NCI-H526 (cell line): ENCODE results near the gene ZNF629.

Experiments
- DNase-seq, 2 experiments: peaks; one replicate each; lab custom pipeline; 2025; lab: John Stamatoyannopoulos, UW

Gene ZNF629

DNA sequence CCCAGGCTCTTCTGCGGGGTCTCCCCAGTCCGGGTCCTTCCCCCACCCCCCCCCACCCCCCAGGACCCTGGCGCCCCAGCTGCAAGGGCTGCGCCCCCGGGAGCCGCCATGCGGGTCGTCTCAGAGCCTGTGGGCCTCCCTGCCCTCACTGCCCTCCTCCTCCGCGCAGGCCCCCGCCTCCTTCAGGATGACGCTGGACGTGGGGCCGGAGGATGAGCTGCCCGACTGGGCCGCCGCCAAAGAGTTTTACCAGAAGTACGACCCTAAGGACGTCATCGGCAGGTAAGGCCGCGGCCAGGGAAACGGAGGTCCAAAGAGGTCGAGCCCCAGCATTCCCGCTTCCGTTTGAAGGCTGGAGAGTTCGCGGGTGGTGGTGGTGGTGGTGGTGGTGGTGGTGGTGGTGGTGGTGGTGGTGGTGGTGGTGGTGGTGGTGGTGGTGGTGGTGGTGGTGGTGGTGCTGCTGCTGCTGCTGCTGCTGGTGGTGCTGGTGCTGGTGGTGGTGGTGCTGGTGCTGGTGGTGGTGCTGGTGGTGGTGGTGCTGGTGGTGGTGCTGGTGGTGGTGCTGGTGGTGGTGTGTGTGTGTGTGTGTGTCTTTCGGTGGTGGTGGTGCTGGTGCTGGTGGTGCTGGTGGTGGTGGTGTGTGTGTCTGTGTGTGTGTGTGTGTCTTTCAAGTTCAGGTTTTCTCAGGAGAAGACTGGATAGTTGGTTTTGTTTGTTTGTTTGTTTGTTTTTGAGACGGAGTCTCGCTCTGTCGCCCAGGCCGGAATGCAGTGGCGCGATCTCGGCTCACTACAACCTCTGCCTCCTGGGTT is 38.2 kb downstream of the ZNF629 start:
- DNase-seq, result peak in 1 of 2 experiments; percentile 33

DNA sequence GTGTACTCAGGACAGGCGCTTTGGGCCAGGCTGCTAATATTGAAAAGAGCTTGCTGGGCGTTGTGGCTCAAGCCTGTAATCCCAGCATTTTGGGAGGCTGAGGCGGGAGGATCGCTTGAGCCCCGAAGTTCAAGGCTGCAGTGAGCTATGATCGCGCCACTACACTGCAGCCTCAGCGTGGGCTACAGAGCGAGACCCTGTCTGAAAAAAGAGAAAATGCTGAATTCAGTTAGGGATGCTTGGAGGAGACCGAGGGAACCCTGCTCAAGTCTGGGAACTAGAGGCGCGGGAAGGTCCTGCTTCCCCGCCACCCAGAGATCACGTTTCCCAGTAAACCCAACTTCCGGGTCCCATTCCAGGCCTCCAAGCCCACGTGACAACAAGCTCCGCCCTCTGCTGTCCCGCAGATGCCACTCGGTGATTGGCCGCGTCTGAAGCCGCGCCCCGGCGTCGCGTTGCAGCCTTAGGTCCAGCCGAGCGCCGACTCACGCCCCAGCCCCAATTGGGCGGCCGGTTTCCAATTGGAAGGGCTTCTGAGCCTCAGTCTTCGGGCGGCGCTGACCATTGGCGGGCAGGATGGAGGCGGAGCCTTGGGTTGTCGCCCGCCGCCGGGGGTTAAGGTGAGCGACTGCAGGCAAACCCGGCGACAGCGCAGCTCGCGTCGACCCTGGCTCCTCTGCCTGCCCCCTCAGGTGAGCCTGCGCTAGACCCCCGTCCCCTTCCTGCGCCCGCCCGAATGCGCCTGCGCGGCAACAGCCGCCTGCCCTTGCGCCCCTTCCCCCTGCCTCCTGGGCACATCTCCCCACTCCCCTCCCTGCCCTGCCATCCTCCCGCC is 39.0 kb downstream of the ZNF629 start, which contains the start of gene PHKG2:
TSS of gene PHKG2 (plus strand) at position 627 of the 835 bp plus-strand sequence. CDS start 396 bp downstream, outside the sequence.
- DNase-seq, result peak; percentile 96 to 99

DNA sequence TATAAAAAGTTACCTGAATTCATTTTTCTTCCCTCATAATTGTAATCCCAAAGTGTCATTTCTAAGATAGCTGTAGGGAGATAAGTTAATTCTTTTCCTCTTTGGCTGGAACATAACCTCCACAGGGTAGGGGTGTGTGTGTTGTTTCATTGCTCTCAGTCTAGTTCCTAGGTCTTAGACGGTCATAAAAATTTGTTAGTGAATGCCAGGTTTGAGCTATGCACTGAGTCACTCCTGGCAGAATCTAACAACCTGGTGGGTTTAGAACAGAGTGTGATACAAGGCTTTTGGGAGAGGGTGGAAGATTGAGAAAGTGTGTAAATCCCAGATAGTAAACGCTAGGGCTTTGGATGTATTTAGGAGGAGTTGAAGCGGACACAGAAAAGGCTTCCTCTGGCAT is 39.7 kb downstream of the ZNF629 start:
- no peak for DNase-seq

DNA sequence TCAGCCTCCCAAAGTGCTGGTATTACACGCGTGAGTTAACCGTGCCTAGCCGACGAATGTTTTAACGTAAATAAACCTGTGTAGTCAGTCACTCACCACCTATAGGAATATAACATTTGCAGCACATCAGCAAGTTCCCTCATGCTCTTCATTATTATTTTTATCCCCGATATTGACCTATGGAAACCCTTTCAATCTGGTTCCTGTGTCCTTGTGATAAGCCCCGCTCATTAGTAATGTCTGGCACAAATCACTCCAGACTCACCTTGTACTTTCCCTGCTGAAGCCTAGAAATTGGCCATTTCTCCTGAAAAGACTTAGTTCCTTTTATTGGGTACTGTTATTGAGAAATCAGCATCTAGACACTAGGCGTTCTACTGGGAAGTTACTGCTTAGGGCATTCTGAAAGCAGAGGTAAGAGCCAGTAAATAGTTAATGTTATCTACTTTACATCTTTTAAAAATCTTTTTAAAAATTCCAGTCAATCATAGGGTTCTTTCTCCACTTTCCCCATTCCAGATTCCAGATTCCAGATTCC is 40.3 kb downstream of the ZNF629 start:
- DNase-seq, result no peak

DNA sequence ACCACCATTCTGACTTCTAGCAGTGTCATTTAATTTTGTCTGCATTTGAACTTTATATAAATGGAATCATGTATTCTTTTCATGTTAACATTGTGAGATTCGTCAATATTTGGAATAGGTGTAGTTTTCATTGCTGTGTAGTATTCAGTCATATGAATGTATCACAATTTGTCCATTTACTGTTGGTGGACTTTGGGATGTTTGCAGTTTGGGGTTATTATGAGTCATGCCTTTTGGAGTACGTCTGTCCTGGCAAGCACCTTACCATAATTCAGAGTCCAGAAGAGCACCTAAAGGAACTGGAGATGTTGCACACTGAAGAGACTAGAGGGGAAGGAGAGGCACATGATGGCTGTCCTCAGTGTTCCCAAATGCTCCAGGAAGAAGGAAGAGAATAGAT is 41.9 kb downstream of the ZNF629 start:
- no peak for DNase-seq

DNA sequence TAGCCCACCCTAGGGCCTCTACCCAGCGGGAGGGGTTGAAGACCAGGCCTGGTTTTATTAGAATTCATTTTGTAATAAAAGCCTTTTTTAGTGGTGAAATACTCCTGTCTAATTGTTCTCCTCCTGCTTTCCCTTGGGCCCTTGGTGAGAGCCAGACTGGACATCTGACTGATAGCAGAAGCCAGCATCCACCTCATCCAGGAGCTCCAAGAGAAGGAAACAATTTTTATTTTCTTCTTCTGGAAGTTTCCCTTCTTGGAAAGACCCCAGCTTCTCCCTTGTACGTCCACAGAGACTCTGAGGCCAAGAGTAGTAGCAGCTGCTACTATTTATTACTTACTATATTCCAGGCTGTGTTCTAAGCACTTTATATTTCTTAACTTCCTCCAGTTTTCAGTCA is 42.8 kb downstream of the ZNF629 start:
- no peak for DNase-seq

DNA sequence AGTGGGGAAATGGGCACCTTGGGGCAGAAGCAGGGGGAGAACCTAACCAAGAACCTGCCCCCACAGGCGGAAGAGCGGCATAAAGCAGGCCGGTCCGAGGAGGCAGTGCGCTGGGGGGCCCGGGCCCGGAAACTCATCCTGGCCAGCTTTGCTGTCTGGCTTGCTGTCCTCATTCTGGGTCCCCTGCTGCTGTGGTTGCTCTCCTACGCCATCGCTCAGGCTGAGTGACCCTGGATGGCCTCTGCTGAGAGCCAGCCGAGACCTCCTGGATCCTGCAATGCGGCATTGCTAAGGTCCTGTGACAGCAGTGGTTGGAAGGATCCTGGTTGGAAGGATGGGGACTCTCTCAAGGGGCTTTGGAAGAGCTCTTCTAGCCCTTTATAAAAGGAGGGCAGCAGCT is 43.3 kb downstream of the ZNF629 start:
- DNase-seq, result no peak

DNA sequence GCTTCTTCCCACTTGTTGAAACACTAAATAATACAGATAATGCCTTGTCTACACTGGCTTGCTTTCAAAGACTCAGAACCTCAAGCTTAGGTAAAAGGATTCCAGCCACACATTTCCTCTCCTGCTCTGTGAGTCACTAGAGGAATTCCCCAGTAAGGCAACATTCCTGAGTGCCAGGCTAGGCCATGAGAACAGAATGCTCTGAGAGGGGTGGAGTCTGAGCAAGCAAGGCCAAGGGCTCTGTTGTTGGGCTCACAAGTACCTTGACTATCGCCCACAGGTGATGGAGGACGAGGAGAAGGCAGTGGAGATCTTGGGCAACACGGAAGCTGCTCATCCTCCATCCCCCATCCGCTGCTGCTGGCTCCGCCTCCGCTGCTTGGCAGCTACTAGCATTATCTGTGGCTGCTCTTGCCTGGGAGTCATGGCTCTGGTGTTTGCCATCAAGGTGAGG is 45.5 kb downstream of the ZNF629 start:
- peak in 1 of 2 experiments; percentile 11 for DNase-seq

DNA sequence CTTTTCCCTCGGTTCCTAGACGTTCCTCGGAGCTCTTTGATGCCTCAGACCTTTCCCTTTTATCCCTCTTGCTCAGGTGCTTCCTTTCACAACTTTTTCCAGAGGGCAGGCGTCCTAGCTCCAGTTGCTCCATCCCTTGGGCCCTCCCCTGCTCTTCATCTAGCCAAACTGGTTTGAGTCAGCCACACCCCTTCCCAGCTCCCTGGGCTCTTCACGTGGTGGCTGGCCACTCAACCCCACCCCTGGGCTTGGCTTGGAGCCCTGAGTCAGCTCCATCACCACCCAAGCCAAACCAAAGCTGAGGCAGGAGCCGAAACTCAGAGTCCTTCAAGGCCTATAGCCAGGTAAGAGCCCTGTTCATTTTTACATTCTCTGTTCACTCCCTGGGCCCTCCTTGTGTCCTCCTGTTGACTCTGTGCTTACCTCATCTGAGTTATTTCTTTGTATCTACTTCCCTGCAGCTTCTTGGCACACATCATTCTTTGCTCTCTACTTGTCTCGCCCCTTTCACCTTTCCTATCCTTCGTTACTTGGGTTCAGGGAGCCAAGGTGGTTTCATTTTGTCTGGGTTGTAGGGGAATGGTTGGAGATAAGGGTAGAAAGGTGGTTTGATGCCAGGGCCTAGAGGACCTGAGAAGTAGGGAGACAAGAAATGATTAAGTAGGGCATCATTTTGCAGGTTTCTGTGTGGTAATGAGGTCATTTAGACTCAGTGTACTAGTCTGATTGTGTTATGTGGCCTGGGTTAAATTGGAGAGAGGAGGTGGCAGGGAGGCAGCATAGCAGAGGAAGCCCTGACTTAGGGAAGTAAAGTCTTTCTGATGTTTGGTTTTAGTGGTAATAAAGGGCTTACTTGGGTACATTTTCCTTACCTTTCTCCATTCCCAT is 46.4 kb downstream of the ZNF629 start:
- DNase-seq, result peak in 1 of 2 experiments; percentile 54

DNA sequence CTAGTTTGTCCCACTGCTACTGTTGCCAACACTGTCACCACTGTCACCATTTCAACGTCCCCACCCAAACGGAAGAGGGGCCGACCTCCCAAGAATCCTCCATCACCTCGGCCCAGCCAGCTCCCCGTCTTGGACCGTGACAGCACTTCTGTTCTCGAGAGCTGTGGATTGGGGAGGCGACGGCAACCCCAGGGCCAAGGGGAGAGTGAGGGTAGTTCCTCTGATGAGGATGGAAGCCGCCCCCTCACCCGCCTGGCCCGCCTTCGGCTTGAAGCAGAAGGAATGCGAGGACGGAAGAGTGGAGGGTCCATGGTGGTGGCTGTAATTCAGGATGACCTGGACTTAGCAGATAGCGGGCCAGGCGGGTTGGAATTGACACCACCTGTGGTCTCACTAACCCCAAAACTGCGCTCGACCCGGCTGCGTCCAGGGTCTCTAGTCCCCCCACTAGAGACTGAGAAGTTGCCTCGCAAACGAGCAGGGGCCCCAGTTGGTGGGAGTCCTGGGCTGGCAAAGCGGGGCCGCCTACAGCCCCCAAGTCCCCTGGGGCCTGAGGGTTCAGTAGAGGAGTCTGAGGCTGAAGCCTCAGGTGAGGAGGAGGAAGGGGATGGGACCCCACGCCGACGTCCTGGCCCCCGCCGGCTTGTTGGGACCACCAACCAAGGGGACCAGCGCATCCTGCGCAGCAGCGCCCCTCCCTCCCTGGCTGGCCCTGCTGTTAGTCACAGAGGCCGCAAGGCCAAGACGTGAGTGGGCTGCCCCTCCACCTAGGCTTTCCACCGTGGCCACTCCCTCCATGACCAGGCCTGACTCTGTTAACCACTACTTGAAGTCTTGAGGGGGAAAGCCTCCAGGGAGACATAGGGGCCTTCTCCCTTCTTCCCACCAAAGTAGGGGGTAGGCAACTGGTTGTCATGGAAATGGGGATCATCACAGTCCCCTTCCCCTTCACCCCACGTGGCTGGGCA is 47.7 kb downstream of the ZNF629 start:
- DNase-seq, result no peak

DNA sequence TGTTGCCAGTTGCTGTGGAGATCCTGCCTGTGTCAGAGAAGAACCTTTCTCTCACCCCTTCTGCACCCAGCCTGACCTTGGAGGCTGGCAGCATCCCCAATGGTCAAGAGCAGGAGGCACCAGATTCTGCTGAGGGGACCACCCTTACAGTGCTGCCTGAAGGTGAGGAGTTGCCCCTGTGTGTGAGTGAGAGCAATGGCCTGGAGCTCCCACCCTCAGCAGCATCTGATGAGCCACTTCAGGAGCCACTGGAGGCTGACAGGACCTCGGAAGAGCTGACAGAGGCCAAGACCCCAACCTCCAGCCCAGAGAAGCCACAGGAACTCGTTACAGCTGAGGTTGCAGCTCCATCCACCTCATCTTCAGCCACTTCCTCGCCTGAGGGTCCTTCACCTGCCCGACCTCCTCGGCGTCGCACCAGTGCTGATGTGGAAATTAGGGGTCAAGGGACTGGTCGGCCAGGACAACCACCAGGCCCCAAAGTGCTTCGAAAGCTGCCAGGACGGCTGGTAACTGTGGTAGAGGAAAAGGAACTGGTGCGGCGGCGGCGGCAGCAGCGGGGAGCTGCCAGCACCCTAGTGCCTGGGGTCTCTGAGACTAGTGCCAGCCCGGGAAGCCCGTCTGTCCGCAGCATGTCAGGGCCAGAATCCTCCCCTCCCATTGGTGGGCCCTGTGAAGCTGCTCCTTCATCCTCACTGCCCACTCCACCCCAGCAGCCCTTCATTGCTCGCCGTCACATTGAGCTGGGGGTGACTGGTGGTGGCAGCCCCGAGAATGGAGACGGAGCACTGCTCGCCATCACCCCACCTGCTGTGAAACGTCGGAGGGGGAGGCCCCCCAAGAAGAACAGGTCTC is 49.0 kb downstream of the ZNF629 start:
- no peak for DNase-seq

DNA sequence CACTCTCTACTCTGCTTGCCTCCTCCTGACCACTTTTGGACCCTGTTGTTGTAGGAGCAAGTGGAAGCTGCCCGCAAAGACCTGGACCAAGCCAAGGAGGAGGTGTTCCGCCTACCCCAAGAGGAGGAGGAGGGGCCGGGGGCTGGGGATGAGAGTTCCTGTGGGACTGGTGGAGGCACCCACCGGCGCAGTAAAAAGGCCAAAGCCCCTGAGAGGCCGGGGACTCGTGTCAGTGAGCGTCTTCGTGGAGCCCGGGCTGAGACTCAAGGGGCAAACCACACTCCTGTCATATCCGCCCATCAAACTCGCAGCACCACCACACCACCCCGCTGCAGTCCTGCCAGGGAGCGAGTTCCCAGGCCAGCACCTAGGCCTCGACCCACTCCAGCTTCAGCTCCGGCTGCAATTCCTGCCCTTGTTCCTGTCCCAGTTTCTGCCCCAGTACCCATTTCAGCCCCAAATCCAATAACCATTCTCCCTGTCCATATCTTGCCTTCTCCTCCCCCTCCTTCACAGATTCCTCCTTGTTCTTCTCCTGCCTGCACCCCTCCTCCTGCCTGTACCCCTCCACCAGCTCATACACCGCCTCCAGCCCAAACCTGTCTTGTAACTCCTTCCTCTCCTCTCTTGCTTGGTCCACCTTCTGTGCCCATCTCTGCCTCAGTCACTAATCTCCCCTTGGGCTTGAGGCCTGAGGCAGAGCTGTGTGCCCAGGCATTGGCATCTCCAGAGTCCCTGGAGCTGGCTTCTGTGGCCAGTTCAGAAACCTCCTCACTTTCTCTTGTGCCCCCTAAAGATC is 49.8 kb downstream of the ZNF629 start:
- no peak for DNase-seq

DNA sequence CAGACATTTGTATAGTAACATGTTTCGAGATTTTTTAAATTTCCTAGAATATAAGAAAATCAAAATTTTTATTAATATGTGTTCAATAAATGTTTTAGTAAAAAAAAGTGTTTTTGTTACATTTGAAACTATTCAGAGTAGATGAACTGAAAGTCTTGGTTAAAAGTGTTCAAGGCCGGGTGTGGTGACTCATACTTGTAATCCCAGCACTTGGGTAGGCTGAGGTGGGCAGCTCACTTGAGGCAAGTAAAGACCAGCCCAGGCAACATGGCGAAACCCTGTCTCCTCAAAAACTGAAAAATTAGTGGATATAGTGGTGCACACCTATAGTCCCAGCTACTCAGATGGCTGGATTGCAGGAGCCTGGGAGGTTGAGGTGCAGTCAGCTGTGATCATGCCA is 55.6 kb downstream of the ZNF629 start:
- no peak for DNase-seq

DNA sequence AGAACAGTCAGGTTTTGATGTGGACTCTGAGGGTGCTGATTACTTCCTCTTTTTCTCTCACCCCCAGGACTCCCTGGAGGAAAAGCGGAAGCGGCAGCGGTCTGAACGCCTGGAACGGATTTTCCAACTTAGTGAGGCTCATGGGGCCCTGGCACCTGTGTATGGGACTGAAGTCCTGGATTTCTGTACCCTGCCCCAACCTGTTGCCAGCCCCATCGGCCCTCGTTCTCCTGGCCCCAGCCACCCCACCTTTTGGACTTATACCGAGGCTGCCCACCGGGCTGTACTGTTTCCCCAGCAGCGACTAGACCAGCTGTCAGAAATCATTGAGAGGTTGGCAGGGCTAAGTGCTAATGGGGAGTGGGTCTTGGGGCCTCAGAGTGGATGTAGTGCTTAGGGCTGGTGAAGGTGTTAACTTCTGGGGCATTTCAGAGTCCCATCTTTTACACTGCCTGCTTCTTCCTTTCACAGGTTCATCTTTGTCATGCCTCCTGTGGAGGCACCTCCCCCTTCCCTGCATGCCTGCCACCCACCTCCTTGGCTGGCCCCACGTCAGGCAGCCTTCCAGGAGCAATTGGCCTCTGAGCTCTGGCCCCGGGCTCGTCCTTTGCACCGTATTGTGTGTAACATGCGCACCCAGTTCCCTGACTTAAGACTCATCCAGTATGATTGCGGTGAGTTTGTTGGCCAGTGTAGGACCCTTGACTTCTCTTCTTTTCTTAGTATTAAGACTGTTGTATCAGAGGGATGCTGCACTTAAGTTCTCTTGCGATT is 57.9 kb downstream of the ZNF629 start:
- no peak for DNase-seq
